SHP77 treated with DMSO at 0.1 percent for 48 hours (cell line): Measurements from ENCODE around the gene LCE2A.

Experiments
- DNase-seq: peaks from one replicate; lab custom pipeline; 2025; lab: John Stamatoyannopoulos, UW

Gene LCE2A

DNA sequence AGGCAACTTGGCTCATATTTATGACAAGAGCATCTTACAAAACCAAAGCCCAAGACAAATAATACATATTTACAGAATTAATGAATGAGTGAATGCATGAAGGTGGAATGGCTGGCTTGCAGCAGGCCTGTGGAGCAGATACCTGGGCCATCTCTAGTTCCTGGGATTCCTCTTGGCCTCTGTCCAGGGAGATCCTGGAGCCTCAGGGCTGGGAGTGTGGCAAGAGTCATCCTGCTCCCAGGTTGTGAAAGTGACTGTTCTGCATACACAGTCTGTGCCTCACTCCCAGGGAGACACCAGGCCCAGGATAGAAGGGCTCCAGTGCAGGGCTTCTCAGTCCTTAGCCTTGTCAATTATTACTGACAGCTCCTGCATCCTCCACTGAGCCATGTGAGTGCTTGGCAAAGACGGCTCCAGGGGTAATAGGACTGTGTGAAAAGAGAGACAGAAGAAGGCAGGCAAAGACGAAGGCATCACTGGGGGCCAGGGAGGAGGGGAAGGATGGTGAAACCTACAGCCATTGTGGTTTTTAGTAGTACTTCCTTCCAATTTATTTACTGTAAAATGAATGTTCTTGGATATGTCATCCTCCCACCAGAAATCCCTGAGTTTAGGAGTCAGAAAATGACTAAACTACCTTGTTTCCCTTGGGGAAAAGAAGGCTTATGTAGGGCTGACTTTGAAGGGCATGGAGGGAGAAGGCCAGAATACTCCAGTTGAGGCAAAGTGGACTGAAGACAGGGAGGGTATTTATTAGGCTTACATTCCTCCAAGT lies 45.4 kb downstream of the LCE2A start:
- DNase-seq = no peak

DNA sequence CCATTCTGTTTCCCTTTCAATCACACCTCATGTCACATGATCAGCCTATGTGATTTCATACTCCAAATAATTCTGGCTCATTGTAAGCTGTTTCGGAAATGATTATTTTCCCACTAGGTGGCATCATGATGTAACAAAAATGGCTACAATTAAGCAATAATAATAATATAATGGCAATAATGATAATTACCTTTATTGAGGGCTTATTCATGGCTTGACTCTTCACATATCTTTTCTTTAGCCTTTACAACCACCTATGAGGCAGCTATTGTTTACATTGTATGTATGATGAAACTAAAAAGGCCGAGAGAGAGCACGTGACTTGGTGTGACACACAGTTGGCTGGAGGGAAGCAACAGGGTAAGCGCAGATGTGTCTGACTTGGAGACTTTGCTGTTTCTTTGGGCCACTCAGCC lies 47.2 kb downstream of the LCE2A start:
- peak; percentile 9 for DNase-seq

DNA sequence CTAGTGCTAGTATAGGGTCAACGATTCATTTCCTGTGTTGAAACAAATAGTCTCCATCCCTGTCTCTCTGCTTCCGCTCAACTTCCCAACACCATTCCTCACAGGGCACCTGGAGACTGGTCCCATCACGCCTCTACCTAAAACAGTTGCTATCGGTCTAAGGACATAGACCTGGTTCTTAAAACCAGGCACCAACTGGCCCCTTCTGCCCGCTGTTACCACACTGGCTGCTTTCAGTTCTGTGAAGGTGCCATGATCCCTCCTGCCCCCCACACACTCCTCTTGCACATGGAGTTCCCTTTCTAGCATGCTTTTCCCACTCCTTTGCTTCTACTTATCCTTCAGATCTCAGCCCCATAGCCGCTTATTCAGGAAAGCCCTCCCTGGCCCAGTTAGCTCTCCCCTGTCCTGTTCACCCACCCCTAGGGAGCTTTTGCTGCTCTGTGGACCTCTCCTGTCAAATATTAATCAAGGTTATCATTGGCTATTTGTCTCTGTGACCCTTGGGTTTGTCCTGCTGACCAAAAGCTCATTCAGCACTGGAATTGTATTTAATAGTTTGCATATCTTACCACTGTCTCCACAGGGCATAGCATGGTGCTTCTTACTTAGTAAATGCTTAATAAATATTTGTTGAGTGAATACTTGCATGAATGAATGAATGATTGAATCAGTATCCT lies 47.8 kb downstream of the LCE2A start:
- no peak for DNase-seq

DNA sequence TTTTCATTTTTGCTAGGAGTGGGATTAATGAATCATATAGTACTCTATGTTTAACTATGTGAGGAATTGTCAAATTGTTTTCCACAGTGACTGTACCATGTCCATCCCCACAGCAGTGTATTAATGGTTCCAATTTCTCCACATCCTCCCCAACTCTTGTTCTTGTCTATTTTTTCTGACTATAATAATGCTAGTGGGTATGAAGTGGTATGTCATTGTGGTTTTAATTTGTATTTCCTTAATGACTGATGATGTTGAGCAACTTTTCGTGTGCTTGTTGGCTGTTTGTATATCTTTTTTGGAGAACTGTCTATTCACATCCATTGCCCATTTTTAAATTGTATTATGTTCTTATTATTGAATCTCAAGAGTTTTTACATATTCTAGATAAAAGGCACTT lies 49.7 kb downstream of the LCE2A start:
- no peak for DNase-seq
